Measurements from ENCODE around the gene FAM107B. TPM values are rescaled to one million over a fixed set of nuclear protein-coding genes. Genes with fewer than 3 reads are reported as not detected.

Gene FAM107B
- 100 to 1,000 TPM; 114 to 121 TPM for total RNA-seq

GRCh38 chr10:14774797-14775196, at the start of gene FAM107B:
Gene FAM107B, minus strand, starts transcription at chr10:14774897. Its CDS starts 234 bp downstream, at chr10:14774663.
- CTCF ChIA-PET = no interaction called here
- DNase-seq (no peak), ATAC-seq (no peak)
- Mint-ChIP-seq H3K27ac (no peak within 1 kb of the TSS), H3K4me1 (ENCODE audit: low read depth) (no peaks in the 10 kb centered on the region), H3K4me3 (no peak within 1 kb of the TSS), H3K9me3 (no peaks in the 10 kb centered on the region), H3K27me3 (no peaks in the 10 kb centered on the region), H3K36me3 (ENCODE audit: low read depth) (no peaks in the 10 kb centered on the region)
- intact Hi-C loops (cut with micrococcal nuclease) = no loop called here
- no peak for TF ChIP-seq CTCF (IDR thresholded peaks at IDR 0.05)
- POLR2A ChIA-PET = no interaction called here

GRCh38 chr10:14823966-14824365, 49.3 kb upstream of the FAM107B start:
- TF ChIP-seq CTCF (IDR thresholded peaks at IDR 0.05) = no peak
- Mint-ChIP-seq H3K36me3 (ENCODE audit: low read depth) (no peaks in the 10 kb centered on the region), H3K4me1 (ENCODE audit: low read depth) (peaks cover 3% of the 10 kb centered on the region), H3K27me3 (no peaks in the 10 kb centered on the region), H3K9me3 (no peaks in the 10 kb centered on the region), H3K4me3 (no peak overlapping the region), H3K27ac (no peak overlapping the region)
- POLR2A ChIA-PET = interaction anchor here (0.7 kb wide), 1 partner anchor 165 kb away, joined by 5 read pairs; no protein-coding TSS in a partner anchor
- intact Hi-C loops (cut with micrococcal nuclease) = loop anchor here (2.0 kb wide), 1 partner anchor 325 kb away; no protein-coding TSS in a partner anchor
- DNase-seq (no peak), ATAC-seq (no peak)
- CTCF ChIA-PET = interaction anchor here (0.8 to 3.4 kb wide), 15 partner anchors 13 to 325 kb away, joined by 3 to 35 read pairs (median 5); partner anchors contain the start of genes CDNF, HSPA14 and MSANTD7

- CTCF ChIA-PET = interaction anchor here (0.7 to 3.4 kb wide), 33 partner anchors 9 to 623 kb away, joined by 3 to 35 read pairs (median 4); partner anchors contain the start of genes CDNF, HSPA14 and MSANTD7
- Mint-ChIP-seq H3K27ac (no peak overlapping the region), H3K9me3 (no peaks in the 10 kb centered on the region), H3K27me3 (no peaks in the 10 kb centered on the region), H3K4me3 (no peak overlapping the region), H3K36me3 (ENCODE audit: low read depth) (no peaks in the 10 kb centered on the region), H3K4me1 (ENCODE audit: low read depth) (peaks cover 3% of the 10 kb centered on the region)
- ATAC-seq (peak; percentile 68), DNase-seq (peak; percentile 69)
- TF ChIP-seq CTCF (IDR thresholded peaks at IDR 0.05) = peak; percentile 83
- intact Hi-C loops (cut with micrococcal nuclease) = loop anchor here (2.0 kb wide), 1 partner anchor 324 kb away; no protein-coding TSS in a partner anchor
- POLR2A ChIA-PET = interaction anchor here (0.7 to 0.8 kb wide), 2 partner anchors 164 to 335 kb away, joined by 4 to 5 read pairs; no protein-coding TSS in a partner anchor
Observed at GRCh38 chr10:14822879-14823755, 48.4 kb upstream of the FAM107B start.

- DNase-seq (no peak), ATAC-seq (no peak)
- Mint-ChIP-seq H3K36me3 (ENCODE audit: low read depth) (no peaks in the 10 kb centered on the region), H3K4me3 (no peak overlapping the region), H3K27me3 (no peaks in the 10 kb centered on the region), H3K9me3 (no peaks in the 10 kb centered on the region), H3K4me1 (ENCODE audit: low read depth) (peaks cover 3% of the 10 kb centered on the region), H3K27ac (no peak overlapping the region)
- intact Hi-C loops (cut with micrococcal nuclease) = loop anchor here (2.0 kb wide), 1 partner anchor 323 kb away; no protein-coding TSS in a partner anchor
- ChIA-PET POLR2A (no interaction called here), CTCF (interaction anchor here (1.0 to 3.4 kb wide), 14 partner anchors 15 to 622 kb away, joined by 3 to 35 read pairs (median 4); partner anchors contain the start of genes CDNF, HSPA14 and MSANTD7)
- no peak for TF ChIP-seq CTCF (IDR thresholded peaks at IDR 0.05)
Observed at GRCh38 chr10:14821635-14822375, 47.1 kb upstream of the FAM107B start.

All from activated CD8-positive, alpha-beta T cell treated with anti-CD3 and anti-CD28 coated beads for 36 hours (primary cell).